ENCODE measurements around the gene TIGD4.

TIGD4 gene

GRCh38 chr4:152747444-152747843 lies 32.1 kb downstream of the TIGD4 start:
- no peak overlapping the region for H3K4me3 ChIP-seq (ENCODE audit: low read depth, low read length)
- in situ Hi-C loops (cut with HindIII; ENCODE audit: low sequenced_read_pairs), result no loop called here
- no peak for TF ChIP-seq CTCF (IDR thresholded peaks at IDR 0.05; ENCODE audit: low read depth, low read length, missing control alignments)
- DNase-seq (ENCODE audit: low read depth), result no peak

- DNase-seq (ENCODE audit: low read depth), result no peak
- in situ Hi-C loops (cut with HindIII; ENCODE audit: low sequenced_read_pairs), result no loop called here
- TF ChIP-seq CTCF (IDR thresholded peaks at IDR 0.05; ENCODE audit: low read depth, low read length, missing control alignments), result no peak
- H3K4me3 ChIP-seq (ENCODE audit: low read depth, low read length), result no peak overlapping the region
Measured at GRCh38 chr4:152738827-152739226, 40.7 kb downstream of the TIGD4 start.

- no peak for TF ChIP-seq CTCF (IDR thresholded peaks at IDR 0.05; ENCODE audit: low read depth, low read length, missing control alignments)
- in situ Hi-C loops (cut with HindIII; ENCODE audit: low sequenced_read_pairs), result no loop called here
- no peak overlapping the region for H3K4me3 ChIP-seq (ENCODE audit: low read depth, low read length)
- no peak for DNase-seq (ENCODE audit: low read depth)
Measured at GRCh38 chr4:152735906-152736305, 43.6 kb downstream of the TIGD4 start.

GRCh38 chr4:152735396-152735859 lies 44.1 kb downstream of the TIGD4 start:
- in situ Hi-C loops (cut with HindIII; ENCODE audit: low sequenced_read_pairs), result no loop called here
- peak; percentile 16 for DNase-seq (ENCODE audit: low read depth)
- H3K4me3 ChIP-seq (ENCODE audit: low read depth, low read length), result no peak overlapping the region
- TF ChIP-seq CTCF (IDR thresholded peaks at IDR 0.05; ENCODE audit: low read depth, low read length, missing control alignments), result peak; percentile 45

- H3K4me3 ChIP-seq (ENCODE audit: low read depth, low read length), result no peak overlapping the region
- no peak for TF ChIP-seq CTCF (IDR thresholded peaks at IDR 0.05; ENCODE audit: low read depth, low read length, missing control alignments)
- in situ Hi-C loops (cut with HindIII; ENCODE audit: low sequenced_read_pairs), result no loop called here
Measured at GRCh38 chr4:152734699-152735050, 44.9 kb downstream of the TIGD4 start.

GRCh38 chr4:152734015-152734698 lies 45.4 kb downstream of the TIGD4 start:
- H3K4me3 ChIP-seq (ENCODE audit: low read depth, low read length), result no peak overlapping the region
- DNase-seq (ENCODE audit: low read depth), result no peak
- in situ Hi-C loops (cut with HindIII; ENCODE audit: low sequenced_read_pairs), result no loop called here
- no peak for TF ChIP-seq CTCF (IDR thresholded peaks at IDR 0.05; ENCODE audit: low read depth, low read length, missing control alignments)

More at GRCh38 chr4:152734699-152735050, 44.9 kb downstream of the TIGD4 start:
- no peak for DNase-seq (ENCODE audit: low read depth)
